Measurements from ENCODE around the gene MGAT4B.
A peak's percentile ranks its signal among the peaks of the same experiment; 100 is the strongest.

The MGAT4B gene

GRCh38 chr5:179768326-179769085, 38.2 kb downstream of the MGAT4B start:
- no peak for DNase-seq (ENCODE audit: low read depth)

- no peak for DNase-seq (ENCODE audit: low read depth)
These were observed 39.1 kb downstream of the MGAT4B start for GRCh38 chr5:179767496-179768100.

- DNase-seq (ENCODE audit: low read depth): no peak
These were observed 39.8 kb downstream of the MGAT4B start for GRCh38 chr5:179766726-179767455.

GRCh38 chr5:179766021-179766725, 40.5 kb downstream of the MGAT4B start:
- no peak for DNase-seq (ENCODE audit: low read depth)

GRCh38 chr5:179765400-179765799, 41.3 kb downstream of the MGAT4B start:
- DNase-seq (ENCODE audit: low read depth): no peak

- DNase-seq (ENCODE audit: low read depth): no peak
These were observed 42.6 kb downstream of the MGAT4B start for GRCh38 chr5:179764056-179764455.

- DNase-seq (ENCODE audit: low read depth): peak; percentile 10
These were observed 43.3 kb downstream of the MGAT4B start for GRCh38 chr5:179763215-179763945.

GRCh38 chr5:179762781-179763176, 43.9 kb downstream of the MGAT4B start:
- no peak for DNase-seq (ENCODE audit: low read depth)

- DNase-seq (ENCODE audit: low read depth): no peak
These were observed 44.4 kb downstream of the MGAT4B start for GRCh38 chr5:179762079-179762780.

GRCh38 chr5:179759581-179760551, 46.8 kb downstream of the MGAT4B start:
- DNase-seq (ENCODE audit: low read depth): no peak

- no peak for DNase-seq (ENCODE audit: low read depth)
These were observed 47.7 kb downstream of the MGAT4B start for GRCh38 chr5:179758955-179759354.

- DNase-seq (ENCODE audit: low read depth): no peak
These were observed 51.6 kb downstream of the MGAT4B start for GRCh38 chr5:179755022-179755421.

- DNase-seq (ENCODE audit: low read depth): no peak
These were observed 52.7 kb downstream of the MGAT4B start for GRCh38 chr5:179753971-179754370.

- DNase-seq (ENCODE audit: low read depth): no peak
These were observed 56.7 kb downstream of the MGAT4B start for GRCh38 chr5:179749857-179750508.

GRCh38 chr5:179747811-179748210, 58.9 kb downstream of the MGAT4B start:
- no peak for DNase-seq (ENCODE audit: low read depth)

All from stimulated activated CD8-positive, alpha-beta memory T cell treated with anti-CD3 and anti-CD28 coated beads, Interleukin-15, amount 100 ng/mL, for 1 hour (primary cell).